Spleen (tissue), 7 donors: ENCODE measurements around the gene CCDC91.

Experiments used
- POLR2A ChIP-seq, 3 donors: fragments of 450-650 bp; IDR thresholded peaks; one replicate each; pipeline ENCODE4 v1.5.1; 2017; ENCODE audit warnings: antibody characterized with exemption in 3 of 3, mild to moderate bottlenecking in 1 of 3
- TF ChIP-seq, protein P1 (sequence below), 11 experiments: fragments of 200-600 bp in 7 of 11; fragments of 450-650 bp in 4 of 11; sonication (generic) in 4 of 11; IDR thresholded peaks in 8 of 11; conservative IDR thresholded peaks in 3 of 11; 1 replicate in 7 of 11; 2 replicates in 4 of 11; pipeline versions ENCODE4 v1.4.0 to v1.8.0; 2016 to 2021; ENCODE audit warnings: antibody characterized with exemption in 11 of 11, inconsistent platforms in 4 of 11, mild to moderate bottlenecking in 1 of 11
- donor health status: DM: no; HTN: no; CAD: no; lungs with moderate emphysema.
- donor health status: DM: no; HTN: no; CAD: no.
- donor health status: DM: no; HTN: no; CAD: no.

DNA sequence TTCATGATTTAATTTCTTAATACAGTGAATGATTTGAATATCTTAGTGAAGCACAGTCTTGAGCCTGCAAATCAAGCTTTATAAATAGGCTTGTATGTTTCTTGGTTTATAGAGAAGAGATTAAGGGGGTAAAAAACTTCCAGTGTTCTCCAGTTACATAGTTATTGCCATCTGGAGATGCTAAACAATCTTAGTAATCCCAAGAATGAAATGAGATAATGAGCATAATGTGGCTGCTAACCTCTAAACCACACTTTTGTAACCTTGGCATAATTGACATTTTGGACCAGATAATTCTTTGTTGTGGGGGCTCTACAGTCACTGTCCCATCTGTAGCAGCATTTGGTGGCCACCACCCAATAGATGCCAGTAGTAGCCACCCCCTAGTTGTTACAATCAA, 316.8 kb downstream of the CCDC91 start:
- TF ChIP-seq POLR2A (IDR thresholded peaks at IDR 0.05): no peak
- TF ChIP-seq, protein P1, sequence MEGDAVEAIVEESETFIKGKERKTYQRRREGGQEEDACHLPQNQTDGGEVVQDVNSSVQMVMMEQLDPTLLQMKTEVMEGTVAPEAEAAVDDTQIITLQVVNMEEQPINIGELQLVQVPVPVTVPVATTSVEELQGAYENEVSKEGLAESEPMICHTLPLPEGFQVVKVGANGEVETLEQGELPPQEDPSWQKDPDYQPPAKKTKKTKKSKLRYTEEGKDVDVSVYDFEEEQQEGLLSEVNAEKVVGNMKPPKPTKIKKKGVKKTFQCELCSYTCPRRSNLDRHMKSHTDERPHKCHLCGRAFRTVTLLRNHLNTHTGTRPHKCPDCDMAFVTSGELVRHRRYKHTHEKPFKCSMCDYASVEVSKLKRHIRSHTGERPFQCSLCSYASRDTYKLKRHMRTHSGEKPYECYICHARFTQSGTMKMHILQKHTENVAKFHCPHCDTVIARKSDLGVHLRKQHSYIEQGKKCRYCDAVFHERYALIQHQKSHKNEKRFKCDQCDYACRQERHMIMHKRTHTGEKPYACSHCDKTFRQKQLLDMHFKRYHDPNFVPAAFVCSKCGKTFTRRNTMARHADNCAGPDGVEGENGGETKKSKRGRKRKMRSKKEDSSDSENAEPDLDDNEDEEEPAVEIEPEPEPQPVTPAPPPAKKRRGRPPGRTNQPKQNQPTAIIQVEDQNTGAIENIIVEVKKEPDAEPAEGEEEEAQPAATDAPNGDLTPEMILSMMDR (IDR thresholded peaks at IDR 0.05 in 8 of 11, conservative IDR thresholded peaks at IDR 0.05 in 3 of 11): no peak
